Right lobe of liver (tissue), 6 donors: ENCODE data around the gene HRNR. TPM values are rescaled to one million over a fixed set of nuclear protein-coding genes. Genes with fewer than 3 reads are reported as not detected.

Experiments
- ATAC-seq, 4 donors: fragments of 200-7000 bp; cut with Tn5 transposase; one replicate each; pipeline ENCODE4 v1.9.1; 2020; ENCODE audit warnings: mild to moderate bottlenecking in 4 of 4, moderate library complexity in 4 of 4
- DNase-seq, 3 donors: peaks; one replicate each; pipeline ENCODE4 v3.0.0-alpha.2; 2020
- H3K27ac ChIP-seq, 3 donors: fragments of 200-600 bp; one replicate each; pipeline ENCODE4 v1.8.0; 2022
- H3K27me3 ChIP-seq, 2 donors: fragments of 200-600 bp; one replicate each; pipeline ENCODE4 v1.8.0; 2022
- H3K36me3 ChIP-seq, 4 donors: fragments of 200-600 bp; sonication (generic) in 1 of 4; one replicate each; pipeline versions ENCODE4 v1.5.1 to v1.8.0; 2017 to 2022; ENCODE audit warnings: control low read depth in 1 of 4
- H3K4me1 ChIP-seq, 4 donors: fragments of 200-600 bp; sonication (generic) in 1 of 4; one replicate each; pipeline versions ENCODE4 v1.5.1 to v1.8.0; 2017 to 2022; ENCODE audit warnings: control low read depth in 1 of 4
- H3K4me3 ChIP-seq, 3 donors: fragments of 200-600 bp; one replicate each; pipeline ENCODE4 v1.8.0; 2022
- H3K9me3 ChIP-seq, 4 donors: fragments of 200-600 bp; sonication (generic) in 1 of 4; one replicate each; pipeline versions ENCODE4 v1.5.1 to v1.8.0; 2017 to 2022; ENCODE audit warnings: control low read depth in 1 of 4
- POLR2A ChIP-seq: fragments of 450-650 bp; IDR thresholded peaks from one replicate; pipeline ENCODE4 v1.6.1; 2017; ENCODE audit warnings: antibody characterized with exemption, mild to moderate bottlenecking
- WGBS: methylation state at CpG from one replicate; pipeline ENCODE4 v1.1.6; 2018; ENCODE audit warnings: low coverage, low lambda C conversion rate; ENCODE audit not compliant: insufficient coverage; ENCODE audit errors: missing lambda C conversion rate; 5-methylcytosine and 5-hydroxymethylcytosine counted together
- intact Hi-C, 2 donors: fragments of 100-400 bp; cut with DNase I; formaldehyde crosslinking; loops; one replicate each; pipeline versions ENCODE4 v1.11.2 to v1.14.1; 2022
- total RNA-seq, 6 experiments: library from RNA; depleted of rRNA in 2 of 6; stranded (reverse); fragments of >200 nt in 2 of 6; fragmentation: NEBNext Ultra II Directional in 3 of 6; extraction: Animal tissue kit (Norgen Biotek cat#: 25700) in 3 of 6; gene quantifications; one replicate each; pipeline versions ENCODE4 v1.1.0 to v1.2.4, GENCODE V29; 2016 to 2023
- TF ChIP-seq, protein P1 (sequence below), 4 donors: fragments of 200-600 bp in 3 of 4; fragments of 450-650 bp in 1 of 4; IDR thresholded peaks; one replicate each; pipeline versions ENCODE4 v1.5.1 to v1.8.0; 2016 to 2022; ENCODE audit warnings: antibody characterized with exemption in 4 of 4, mild to moderate bottlenecking in 2 of 4
- donor health status: DM: no; HTN: yes; CAD: no.
- donor health status: DM: no; HTN: no; CAD: no.
- donor health status: DM: no; HTN: no; CAD: no.
- donor health status: DM: no; HTN: yes; CAD: no.
- donor health status: DM: no; HTN: yes; CAD: no.

HRNR gene
- total RNA-seq, 6 experiments from 2014 or later, result not detected

GRCh38 chr1:152185544-152186391 is 38.2 kb downstream of the HRNR start:
- H3K4me1 ChIP-seq, result peaks cover 0 to 11% (median 2%) of the 10 kb centered on the region in 4 donors
- H3K36me3 ChIP-seq, result no peaks in the 10 kb centered on the region
- no peak overlapping the region for H3K27ac ChIP-seq
- no peaks in the 10 kb centered on the region for H3K27me3 ChIP-seq
- TF ChIP-seq, protein P1, sequence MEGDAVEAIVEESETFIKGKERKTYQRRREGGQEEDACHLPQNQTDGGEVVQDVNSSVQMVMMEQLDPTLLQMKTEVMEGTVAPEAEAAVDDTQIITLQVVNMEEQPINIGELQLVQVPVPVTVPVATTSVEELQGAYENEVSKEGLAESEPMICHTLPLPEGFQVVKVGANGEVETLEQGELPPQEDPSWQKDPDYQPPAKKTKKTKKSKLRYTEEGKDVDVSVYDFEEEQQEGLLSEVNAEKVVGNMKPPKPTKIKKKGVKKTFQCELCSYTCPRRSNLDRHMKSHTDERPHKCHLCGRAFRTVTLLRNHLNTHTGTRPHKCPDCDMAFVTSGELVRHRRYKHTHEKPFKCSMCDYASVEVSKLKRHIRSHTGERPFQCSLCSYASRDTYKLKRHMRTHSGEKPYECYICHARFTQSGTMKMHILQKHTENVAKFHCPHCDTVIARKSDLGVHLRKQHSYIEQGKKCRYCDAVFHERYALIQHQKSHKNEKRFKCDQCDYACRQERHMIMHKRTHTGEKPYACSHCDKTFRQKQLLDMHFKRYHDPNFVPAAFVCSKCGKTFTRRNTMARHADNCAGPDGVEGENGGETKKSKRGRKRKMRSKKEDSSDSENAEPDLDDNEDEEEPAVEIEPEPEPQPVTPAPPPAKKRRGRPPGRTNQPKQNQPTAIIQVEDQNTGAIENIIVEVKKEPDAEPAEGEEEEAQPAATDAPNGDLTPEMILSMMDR (IDR thresholded peaks at IDR 0.05), result peak; percentile 76 to 84 (median 78)
- no peak for TF ChIP-seq POLR2A
- H3K9me3 ChIP-seq, result no peaks in the 10 kb centered on the region
- peak in 1 of 3 donors; percentile 50 for DNase-seq
- ATAC-seq, result peak; percentile 75 to 86 (median 83)
- H3K4me3 ChIP-seq, result no peak overlapping the region
- intact Hi-C loops, result loop anchor here (10.0 kb wide), 2 partner anchors 131 to 259 kb away; no protein-coding TSS in a partner anchor
- 20% methylated on average over 8 of the region's 8 CpGs for WGBS

- TF ChIP-seq, protein P1 (IDR thresholded peaks at IDR 0.05), result no peak
- no peak for TF ChIP-seq POLR2A
- intact Hi-C loops, result loop anchor here (10.0 kb wide), 2 partner anchors 128 to 262 kb away; no protein-coding TSS in a partner anchor
- ATAC-seq (peak in 1 of 4 donors; percentile 42), DNase-seq (no peak)
- Histone ChIP-seq H3K4me1 (no peaks in the 10 kb centered on the region), H3K27ac (no peak overlapping the region), H3K9me3 (no peaks in the 10 kb centered on the region), H3K4me3 (no peak overlapping the region), H3K27me3 (no peaks in the 10 kb centered on the region), H3K36me3 (no peaks in the 10 kb centered on the region)
- WGBS, result 15% methylated on average over 2 of the region's 2 CpGs
These were observed 41.0 kb downstream of the HRNR start for GRCh38 chr1:152182944-152183361.

DNA sequence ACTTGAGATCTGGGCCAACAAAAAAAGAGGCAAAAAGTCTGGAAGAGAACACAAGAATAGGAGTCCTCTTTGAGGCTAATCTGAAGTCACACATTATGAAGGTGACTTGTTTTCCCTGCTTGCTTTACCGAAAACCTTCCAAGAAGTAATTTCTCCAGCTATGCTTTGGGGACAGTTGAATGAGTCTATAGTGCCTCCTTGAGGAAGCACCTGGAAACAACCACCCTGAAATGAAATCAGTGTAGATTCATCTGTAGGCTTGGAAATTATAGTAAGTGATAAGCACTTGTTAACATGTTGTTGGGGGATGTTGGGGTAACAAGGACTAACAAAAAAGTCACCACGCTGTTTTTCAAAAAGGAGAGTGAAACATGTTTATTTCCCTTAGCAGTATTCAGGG is 41.6 kb downstream of the HRNR start:
- ATAC-seq (peak in 1 of 4 donors; percentile 25), DNase-seq (no peak)
- no peaks in the 10 kb centered on the region for H3K9me3 ChIP-seq
- intact Hi-C loops, result loop anchor here (10.0 kb wide), 2 partner anchors 128 to 262 kb away; no protein-coding TSS in a partner anchor
- H3K27me3 ChIP-seq, result no peaks in the 10 kb centered on the region
- 58% methylated on average over 2 of the region's 2 CpGs for WGBS
- no peak overlapping the region for H3K27ac ChIP-seq
- H3K36me3 ChIP-seq, result no peaks in the 10 kb centered on the region
- no peak for TF ChIP-seq POLR2A
- TF ChIP-seq, protein P1 (IDR thresholded peaks at IDR 0.05), result peak in 3 of 4 donors; percentile 18 to 29 (median 24)
- H3K4me1 ChIP-seq, result no peaks in the 10 kb centered on the region
- no peak overlapping the region for H3K4me3 ChIP-seq

DNA sequence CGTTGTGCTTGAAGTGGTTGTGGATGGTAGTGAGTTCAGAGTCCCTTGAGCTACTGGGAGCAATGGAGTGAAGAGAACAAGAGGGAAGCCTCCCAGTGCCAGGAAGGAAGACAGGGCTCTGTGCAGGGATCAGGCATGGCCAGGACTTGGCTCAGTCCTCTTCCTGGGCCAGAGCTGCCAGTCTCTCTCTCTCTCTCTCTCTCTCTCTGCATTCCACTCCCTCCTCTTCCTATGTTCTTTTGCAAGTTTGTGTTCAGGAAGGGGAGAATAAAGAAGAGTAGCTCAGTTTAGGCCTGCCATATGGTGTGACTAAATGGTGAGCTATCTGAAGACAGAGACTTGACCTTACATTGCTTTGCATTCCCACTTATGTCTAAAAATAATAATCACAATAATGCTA is 44.4 kb downstream of the HRNR start:
- H3K27ac ChIP-seq, result no peak overlapping the region
- WGBS, result 73% methylated on average over 1 of the region's 1 CpG
- H3K9me3 ChIP-seq, result no peaks in the 10 kb centered on the region
- no peaks in the 10 kb centered on the region for H3K27me3 ChIP-seq
- DNase-seq, result no peak
- H3K4me3 ChIP-seq, result no peak overlapping the region
- intact Hi-C loops, result no loop called here
- no peaks in the 10 kb centered on the region for H3K4me1 ChIP-seq
- TF ChIP-seq POLR2A, result no peak
- TF ChIP-seq, protein P1 (IDR thresholded peaks at IDR 0.05), result no peak
- H3K36me3 ChIP-seq, result no peaks in the 10 kb centered on the region
- ATAC-seq, result no peak
